Astrocyte of the spinal cord (primary cell): ENCODE measurements around the gene ADAT1.

ENCODE experiments used
- DNase-seq: peaks from one replicate; pipeline ENCODE4 v3.0.0; 2011; ENCODE audit warnings: low read depth, low spot score
- H3K4me3 ChIP-seq: 2 replicates; pipeline ENCODE4 v1.5.1; 2011; ENCODE audit warnings: low read depth, mild to moderate bottlenecking, low read length, moderate library complexity
- in situ Hi-C: cut with HindIII; loops from 2 replicates; pipeline ENCODE4 v1.10.0; 2017; ENCODE audit warnings: low sequenced_read_pairs
- TF ChIP-seq, protein P1 (sequence below): IDR thresholded peaks from 2 replicates; pipeline ENCODE4 v1.5.1; 2012; ENCODE audit warnings: low read depth, mild to moderate bottlenecking, low read length, inconsistent platforms

Gene ADAT1

DNA sequence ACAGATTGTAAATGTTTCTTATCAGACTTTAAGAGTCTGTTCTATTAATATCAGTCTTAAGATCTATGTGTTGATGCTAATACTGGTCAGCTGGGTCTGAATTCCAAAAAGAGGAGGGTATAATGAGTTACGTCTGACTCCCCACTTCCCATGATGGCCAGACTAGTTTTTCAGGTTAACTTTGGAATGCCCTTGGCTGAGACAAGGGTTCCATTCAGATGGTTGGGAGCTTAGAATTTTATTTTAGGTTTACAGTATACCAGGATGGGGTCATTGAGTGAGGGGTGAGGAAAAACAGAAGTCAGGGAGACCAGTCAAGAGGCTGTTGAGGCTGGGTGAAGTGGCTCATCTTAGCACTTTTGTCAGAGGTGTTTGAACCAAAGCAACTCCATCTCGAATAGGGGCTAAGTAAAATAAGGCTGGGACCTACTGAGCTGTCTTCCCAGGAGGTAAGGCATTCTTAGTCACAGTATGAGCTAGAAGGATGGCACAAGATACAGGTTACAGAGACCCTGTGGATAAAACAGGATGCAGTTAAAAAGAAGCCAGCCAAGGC, 64.2 kb downstream of the ADAT1 start:
- TF ChIP-seq, protein P1, sequence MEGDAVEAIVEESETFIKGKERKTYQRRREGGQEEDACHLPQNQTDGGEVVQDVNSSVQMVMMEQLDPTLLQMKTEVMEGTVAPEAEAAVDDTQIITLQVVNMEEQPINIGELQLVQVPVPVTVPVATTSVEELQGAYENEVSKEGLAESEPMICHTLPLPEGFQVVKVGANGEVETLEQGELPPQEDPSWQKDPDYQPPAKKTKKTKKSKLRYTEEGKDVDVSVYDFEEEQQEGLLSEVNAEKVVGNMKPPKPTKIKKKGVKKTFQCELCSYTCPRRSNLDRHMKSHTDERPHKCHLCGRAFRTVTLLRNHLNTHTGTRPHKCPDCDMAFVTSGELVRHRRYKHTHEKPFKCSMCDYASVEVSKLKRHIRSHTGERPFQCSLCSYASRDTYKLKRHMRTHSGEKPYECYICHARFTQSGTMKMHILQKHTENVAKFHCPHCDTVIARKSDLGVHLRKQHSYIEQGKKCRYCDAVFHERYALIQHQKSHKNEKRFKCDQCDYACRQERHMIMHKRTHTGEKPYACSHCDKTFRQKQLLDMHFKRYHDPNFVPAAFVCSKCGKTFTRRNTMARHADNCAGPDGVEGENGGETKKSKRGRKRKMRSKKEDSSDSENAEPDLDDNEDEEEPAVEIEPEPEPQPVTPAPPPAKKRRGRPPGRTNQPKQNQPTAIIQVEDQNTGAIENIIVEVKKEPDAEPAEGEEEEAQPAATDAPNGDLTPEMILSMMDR = no peak
- no peak overlapping the region for H3K4me3 ChIP-seq
- DNase-seq = no peak
- in situ Hi-C loops = no loop called here

DNA sequence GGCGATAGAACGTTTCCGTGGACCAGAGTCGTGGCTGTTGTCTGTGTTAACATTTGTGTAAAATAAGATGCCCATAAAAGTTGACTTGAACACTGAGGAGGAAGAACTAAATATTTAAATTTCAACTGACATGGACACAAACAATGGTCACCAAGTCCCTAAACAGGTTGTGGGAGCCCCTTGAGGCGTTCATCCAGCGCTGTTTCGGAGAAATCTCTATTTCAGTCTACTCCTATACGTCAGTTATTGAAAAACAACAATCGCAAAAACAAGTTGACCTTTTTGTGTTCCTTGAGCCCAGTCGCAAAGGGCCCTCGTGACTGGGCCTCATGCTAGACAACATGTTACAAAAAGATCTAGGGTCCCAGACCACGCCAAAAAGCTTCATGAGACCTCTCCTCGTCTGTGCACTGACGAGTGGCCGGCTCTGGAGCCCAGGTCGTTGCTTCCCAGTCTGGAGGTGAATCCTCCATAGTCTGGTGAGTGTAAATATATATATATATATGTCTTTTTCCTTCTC, 66.6 kb downstream of the ADAT1 start:
- TF ChIP-seq, protein P1 = no peak
- H3K4me3 ChIP-seq = peak overlapping the region; percentile 69
- DNase-seq = no peak
- in situ Hi-C loops = no loop called here

DNA sequence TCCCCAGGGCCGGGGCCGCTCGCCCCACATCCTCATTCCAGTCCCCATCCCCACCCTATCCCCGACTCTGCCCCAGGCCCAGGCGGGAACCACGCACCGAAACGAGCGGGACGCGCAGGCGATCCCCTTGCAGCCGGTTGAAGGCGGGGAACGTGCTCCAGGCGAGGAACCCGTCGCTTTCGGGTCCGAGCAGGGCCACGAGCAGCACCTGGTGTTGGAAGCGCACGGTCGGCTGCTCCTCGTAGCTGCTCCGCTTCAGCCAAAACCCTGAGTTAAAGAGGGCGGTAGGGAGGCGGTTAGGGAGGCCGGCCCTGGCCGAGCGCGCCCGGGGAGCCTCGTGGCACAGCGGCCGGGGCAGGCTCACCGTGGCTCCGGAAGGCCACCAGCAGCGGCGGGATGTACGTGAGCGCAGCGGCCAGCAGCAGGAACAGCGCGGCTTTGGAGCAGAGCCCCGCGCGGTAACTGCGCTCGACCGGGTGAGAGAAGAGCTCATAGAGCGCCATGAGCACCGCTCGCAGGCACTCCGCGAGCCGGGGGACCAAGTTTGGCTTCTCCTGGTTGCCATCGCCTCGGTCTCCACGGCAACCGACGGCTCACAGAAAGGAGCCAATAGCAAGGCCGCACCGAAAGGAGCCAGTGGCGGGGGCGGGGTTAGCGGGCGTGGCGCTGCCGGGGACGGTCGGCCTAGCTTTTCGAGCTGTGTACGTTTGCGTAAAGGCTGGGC, 67.2 kb downstream of the ADAT1 start, which contains the start of gene TMEM231:
Gene TMEM231, minus strand, starts transcription at position 546 of the 724 bp plus-strand sequence. Its CDS starts 43 bp downstream, at position 503.
- TF ChIP-seq, protein P1 = no peak
- peak; percentile 94 for DNase-seq
- in situ Hi-C loops = no loop called here
- H3K4me3 ChIP-seq = peak within 1 kb of the TSS; percentile 69

DNA sequence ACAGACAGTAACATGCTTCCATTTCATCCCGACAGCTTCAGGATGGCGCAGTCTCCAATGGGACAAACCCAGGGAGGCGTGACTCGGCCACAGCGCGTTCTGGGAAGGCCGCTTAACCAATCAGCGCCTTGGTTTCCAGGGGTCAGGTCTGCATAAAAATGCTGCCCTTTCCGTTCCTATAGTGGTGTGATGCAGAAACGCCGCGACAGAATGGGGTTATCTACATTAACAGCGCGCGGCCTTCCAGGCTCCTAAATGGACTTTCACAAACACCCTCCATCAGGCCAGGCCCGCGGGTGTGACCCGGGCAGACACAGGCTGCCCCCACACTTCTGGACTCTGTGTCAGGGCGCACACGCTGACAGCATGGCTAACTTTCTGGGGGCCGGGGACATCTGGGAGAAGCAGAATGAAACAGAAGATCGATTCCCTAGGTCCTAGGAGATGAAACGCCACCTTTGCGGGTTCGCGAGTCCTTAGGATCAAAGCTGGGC, 67.8 kb downstream of the ADAT1 start:
- DNase-seq = peak; percentile 86
- TF ChIP-seq, protein P1 = no peak
- H3K4me3 ChIP-seq = peak overlapping the region; percentile 69
- in situ Hi-C loops = no loop called here

DNA sequence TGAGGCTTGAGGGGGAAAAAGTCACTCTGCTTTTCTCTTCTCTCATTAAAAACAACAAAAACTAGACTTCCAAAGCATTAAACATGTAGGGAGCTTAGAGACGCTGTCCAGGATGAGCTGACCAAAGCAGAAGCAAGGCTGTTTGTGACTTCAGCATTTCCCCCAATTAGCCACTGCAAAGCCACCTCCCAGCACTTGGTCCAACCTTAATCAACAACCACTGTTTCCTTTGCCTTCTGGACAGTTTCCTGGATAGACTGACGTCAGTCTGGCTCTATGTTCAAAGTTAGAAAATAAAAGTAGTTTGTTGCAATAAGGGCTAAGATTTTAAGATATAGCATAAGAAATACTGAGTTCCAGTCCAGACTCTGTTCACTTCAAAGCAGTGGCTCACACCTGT, 70.1 kb downstream of the ADAT1 start:
- in situ Hi-C loops = no loop called here
- H3K4me3 ChIP-seq = no peak overlapping the region
- DNase-seq = no peak
- TF ChIP-seq, protein P1 = no peak

DNA sequence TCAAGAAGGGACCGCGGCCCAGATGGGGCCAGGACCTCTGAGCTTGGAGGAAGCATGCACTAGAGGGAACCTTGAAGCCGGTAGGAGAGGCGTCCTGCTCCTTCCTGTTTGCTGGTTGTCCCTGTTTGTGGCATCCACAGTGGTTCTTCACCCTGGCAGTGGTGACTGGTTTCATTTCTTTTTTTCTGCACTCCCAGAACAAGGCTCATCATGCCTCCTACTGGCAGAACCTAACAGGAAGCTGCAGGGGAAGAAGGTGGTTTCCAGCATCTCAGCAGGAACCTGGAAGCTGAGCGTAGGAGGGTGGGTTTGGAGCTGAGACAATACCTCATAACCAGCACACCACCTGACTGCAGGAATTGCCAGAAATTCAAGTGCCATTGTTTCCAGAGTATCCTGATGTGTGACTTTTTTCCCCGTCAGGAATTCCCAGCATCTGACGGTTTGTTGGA, 72.8 kb downstream of the ADAT1 start:
- DNase-seq = peak; percentile 53
- H3K4me3 ChIP-seq = no peak overlapping the region
- in situ Hi-C loops = no loop called here
- TF ChIP-seq, protein P1 = peak; percentile 72
